Astrocyte (in vitro differentiated cells and primary cell): Measurements from ENCODE around the gene TAPBPL. TPM values are rescaled to one million over a fixed set of nuclear protein-coding genes. Genes with fewer than 3 reads are reported as not detected.

Experiments used
- total RNA-seq: library from RNA; stranded (reverse); gene quantifications from 2 replicates; pipeline ENCODE4 v1.2.1, GENCODE V29; 2021

TAPBPL gene
- total RNA-seq, 1 donor from 2014 or later: 1.6 TPM

Other genes with a start within 250 kb of the TAPBPL start
- gene PLEKHG6, start 141.4 kb upstream of the TAPBPL start, total RNA-seq: 0.72 and 2.5 TPM in 2 replicates
- gene TNFRSF1A, start 110.0 kb upstream of the TAPBPL start, total RNA-seq: 118 and 128 TPM in 2 replicates
- 0.94 and 1.3 TPM in 2 replicates for gene SCNN1A, start 76.5 kb upstream of the TAPBPL start, total RNA-seq
- 2.8 and 2.9 TPM in 2 replicates for gene LTBR, start 67.9 kb upstream of the TAPBPL start, total RNA-seq
- gene CD27, start 7.1 kb upstream of the TAPBPL start, total RNA-seq: not detected in 2 replicates
- 21.0 and 23.1 TPM in 2 replicates for gene VAMP1, start 18.6 kb downstream of the TAPBPL start, total RNA-seq
- gene MRPL51, start 41.2 kb downstream of the TAPBPL start, total RNA-seq: 192 and 202 TPM in 2 replicates
- 18.6 and 21.1 TPM in 2 replicates for gene NCAPD2, start 42.1 kb downstream of the TAPBPL start, total RNA-seq
- 5,151 and 5,167 TPM in 2 replicates for gene GAPDH, start 82.5 kb downstream of the TAPBPL start, total RNA-seq
- 18.8 and 20.8 TPM in 2 replicates for gene IFFO1, start 104.0 kb downstream of the TAPBPL start, total RNA-seq
- 53.1 and 66.8 TPM in 2 replicates for gene NOP2, start 116.2 kb downstream of the TAPBPL start, total RNA-seq
- gene CHD4, start 155.3 kb downstream of the TAPBPL start, total RNA-seq: 319 and 329 TPM in 2 replicates
- gene LPAR5, start 183.9 kb downstream of the TAPBPL start, total RNA-seq: 0.73 and 0.89 TPM in 2 replicates
- 0.54 and 0.60 TPM in 2 replicates for gene ACRBP, start 195.4 kb downstream of the TAPBPL start, total RNA-seq
- gene ING4, start 211.1 kb downstream of the TAPBPL start, total RNA-seq: 30.9 and 34.8 TPM in 2 replicates
- gene ZNF384, start 237.3 kb downstream of the TAPBPL start, total RNA-seq: 48.9 and 50.6 TPM in 2 replicates
- gene PIANP, start 248.8 kb downstream of the TAPBPL start, total RNA-seq: 3.1 and 3.6 TPM in 2 replicates